GM19328 (cell line): ENCODE data around the gene PRSS57.

Experiments used
- ATAC-seq: cut with Tn5 transposase; IDR thresholded peaks from one replicate; pipeline ENCODE4 v1.9.1; 2021; ENCODE audit warnings: mild to moderate bottlenecking, moderate library complexity; ENCODE audit not compliant: unreplicated experiment

The PRSS57 gene

DNA sequence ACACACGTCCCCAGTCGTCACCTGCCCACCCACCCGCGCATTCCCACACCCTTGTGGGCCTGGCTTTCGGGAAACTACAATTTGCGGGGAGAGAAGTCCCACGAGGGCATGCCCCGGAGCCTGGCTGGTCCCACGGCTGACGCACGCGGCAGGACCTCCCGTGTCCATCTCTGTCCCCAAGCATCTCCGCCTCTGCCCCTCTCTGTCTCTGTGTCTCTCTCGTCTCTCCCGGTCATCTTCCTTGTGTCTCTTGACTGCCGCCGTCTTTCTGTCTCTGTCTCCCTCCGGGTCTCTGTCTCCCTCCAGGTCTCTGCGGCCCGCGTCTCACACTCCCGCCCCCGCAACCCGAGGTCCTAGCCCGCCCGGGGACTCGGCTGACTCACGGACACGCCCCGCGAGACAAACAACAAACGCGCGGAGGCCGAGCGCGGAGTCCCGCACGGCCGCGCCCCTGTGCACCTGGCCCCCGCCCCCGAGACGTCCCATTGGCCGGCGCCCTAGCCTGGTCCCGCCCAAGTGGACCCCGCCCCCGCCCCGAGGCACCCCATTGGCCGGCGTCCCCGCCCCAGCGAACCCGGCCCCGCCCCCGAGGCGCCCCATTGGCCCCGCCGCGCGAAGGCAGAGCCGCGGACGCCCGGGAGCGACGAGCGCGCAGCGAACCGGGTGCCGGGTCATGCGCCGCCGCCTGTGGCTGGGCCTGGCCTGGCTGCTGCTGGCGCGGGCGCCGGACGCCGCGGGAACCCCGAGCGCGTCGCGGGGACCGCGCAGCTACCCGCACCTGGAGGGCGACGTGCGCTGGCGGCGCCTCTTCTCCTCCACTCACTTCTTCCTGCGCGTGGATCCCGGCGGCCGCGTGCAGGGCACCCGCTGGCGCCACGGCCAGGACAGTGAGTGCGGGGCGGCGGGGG, 55.7 kb downstream of the PRSS57 start, which contains the start of gene FGF22:
Gene FGF22 (plus strand): TSS at position 627 of the 908 bp plus-strand sequence. CDS start 47 bp downstream, at position 674.
- peak; percentile 46 for ATAC-seq

DNA sequence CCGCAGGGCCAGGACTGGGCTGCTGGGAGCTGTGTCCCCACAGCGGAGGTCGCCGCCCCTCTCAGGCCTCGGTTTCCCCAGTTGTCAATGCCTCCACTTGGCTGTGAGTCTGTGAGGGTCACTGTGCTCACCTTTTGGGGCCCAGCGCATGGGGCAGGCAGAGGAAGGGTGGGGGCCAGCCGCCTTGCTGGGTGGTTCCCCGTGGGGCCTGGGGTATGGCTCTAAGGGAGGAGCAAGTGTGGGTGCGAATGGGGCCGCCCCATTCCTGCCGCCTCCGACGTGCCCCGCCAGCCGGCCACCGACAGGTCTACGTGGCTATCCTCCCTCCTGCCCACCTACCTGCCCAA, 56.4 kb downstream of the PRSS57 start:
- ATAC-seq, result no peak
